Astrocyte (in vitro differentiated cells and primary cell): ENCODE measurements around the gene RAD51B. TPM values are rescaled to one million over a fixed set of nuclear protein-coding genes. Genes with fewer than 3 reads are reported as not detected.

Experiments used
- DNase-seq: peaks from one replicate; pipeline ENCODE4 v3.0.0-alpha.2; 2010; ENCODE audit warnings: low read depth
- FAIRE-seq: peaks from 2 replicates; lab custom pipeline; 2011; peaks lifted over from hg19 to GRCh38; lab: Jason Lieb, UNC
- H2AFZ ChIP-seq: 2 replicates; pipeline ENCODE4 v1.6.0; 2012; ENCODE audit warnings: low read depth, low read length, inconsistent platforms
- H3K27ac ChIP-seq: 2 replicates; pipeline ENCODE4 v1.5.1; 2011; ENCODE audit warnings: low read depth, low read length, inconsistent platforms
- H3K27me3 ChIP-seq: 2 replicates; pipeline ENCODE4 v1.6.0; 2011; ENCODE audit warnings: low read length, inconsistent platforms; ENCODE audit not compliant: insufficient read depth
- H3K36me3 ChIP-seq: 2 replicates; pipeline ENCODE4 v1.5.1; 2011; ENCODE audit warnings: low read length, inconsistent platforms; ENCODE audit not compliant: insufficient read depth
- H3K4me1 ChIP-seq: 2 replicates; pipeline ENCODE4 v1.5.1; 2011; ENCODE audit warnings: low read length, inconsistent platforms; ENCODE audit not compliant: insufficient read depth
- H3K4me2 ChIP-seq: 2 replicates; pipeline ENCODE4 v1.6.0; 2012; ENCODE audit warnings: low read length, inconsistent platforms
- H3K4me3 ChIP-seq: 2 replicates; pipeline ENCODE4 v1.5.1; 2011; ENCODE audit warnings: low read depth, mild to moderate bottlenecking, low read length, inconsistent platforms; ENCODE audit not compliant: insufficient read depth
- H3K79me2 ChIP-seq: 2 replicates; pipeline ENCODE4 v1.6.0; 2012; ENCODE audit warnings: mild to moderate bottlenecking, low read length, inconsistent platforms; ENCODE audit not compliant: insufficient read depth
- H3K9ac ChIP-seq: 2 replicates; pipeline ENCODE4 v1.6.0; 2012; ENCODE audit warnings: mild to moderate bottlenecking, low read length, inconsistent platforms
- H3K9me3 ChIP-seq: 2 replicates; pipeline ENCODE4 v1.5.1; 2012; ENCODE audit warnings: low read depth, mild to moderate bottlenecking, low read length, inconsistent platforms; ENCODE audit not compliant: insufficient read depth
- H4K20me1 ChIP-seq: 2 replicates; pipeline ENCODE4 v1.6.0; 2012; ENCODE audit warnings: low read length, inconsistent platforms; ENCODE audit not compliant: insufficient read depth
- H3K27ac Mint-ChIP-seq: one replicate; pipeline ENCODE4 v1.8.0; 2021; ENCODE audit warnings: mild to moderate bottlenecking, mixed read lengths; ENCODE audit not compliant: unreplicated experiment
- H3K27me3 Mint-ChIP-seq: one replicate; pipeline ENCODE4 v1.8.0; 2021; ENCODE audit warnings: low read depth, mixed read lengths; ENCODE audit not compliant: unreplicated experiment
- H3K36me3 Mint-ChIP-seq: one replicate; pipeline ENCODE4 v1.8.0; 2021; ENCODE audit warnings: low read depth, mixed read lengths; ENCODE audit not compliant: unreplicated experiment
- H3K4me1 Mint-ChIP-seq: one replicate; pipeline ENCODE4 v1.8.0; 2021; ENCODE audit warnings: low read depth, mixed read lengths; ENCODE audit not compliant: unreplicated experiment
- H3K4me3 Mint-ChIP-seq: one replicate; pipeline ENCODE4 v1.8.0; 2021; ENCODE audit warnings: mild to moderate bottlenecking, moderate library complexity, mixed read lengths; ENCODE audit not compliant: unreplicated experiment
- H3K9me3 Mint-ChIP-seq: one replicate; pipeline ENCODE4 v1.8.0; 2021; ENCODE audit warnings: mild to moderate bottlenecking, mixed read lengths; ENCODE audit not compliant: unreplicated experiment
- EZH2 ChIP-seq: IDR thresholded peaks from 2 replicates; pipeline ENCODE4 v1.6.1; 2012; ENCODE audit warnings: mild to moderate bottlenecking, low read length, inconsistent platforms; ENCODE audit not compliant: insufficient read depth
- total RNA-seq: library from RNA; stranded (reverse); gene quantifications from 2 replicates; pipeline ENCODE4 v1.2.1, GENCODE V29; 2021
- TF ChIP-seq, protein P1 (sequence below): IDR thresholded peaks from 2 replicates; pipeline ENCODE4 v1.5.1; 2011; ENCODE audit warnings: low read depth, mild to moderate bottlenecking, inconsistent platforms, low read length, moderate library complexity; ENCODE audit not compliant: insufficient read depth

Gene RAD51B
- total RNA-seq, 1 donor from 2014 or later = 10.8 TPM

DNA sequence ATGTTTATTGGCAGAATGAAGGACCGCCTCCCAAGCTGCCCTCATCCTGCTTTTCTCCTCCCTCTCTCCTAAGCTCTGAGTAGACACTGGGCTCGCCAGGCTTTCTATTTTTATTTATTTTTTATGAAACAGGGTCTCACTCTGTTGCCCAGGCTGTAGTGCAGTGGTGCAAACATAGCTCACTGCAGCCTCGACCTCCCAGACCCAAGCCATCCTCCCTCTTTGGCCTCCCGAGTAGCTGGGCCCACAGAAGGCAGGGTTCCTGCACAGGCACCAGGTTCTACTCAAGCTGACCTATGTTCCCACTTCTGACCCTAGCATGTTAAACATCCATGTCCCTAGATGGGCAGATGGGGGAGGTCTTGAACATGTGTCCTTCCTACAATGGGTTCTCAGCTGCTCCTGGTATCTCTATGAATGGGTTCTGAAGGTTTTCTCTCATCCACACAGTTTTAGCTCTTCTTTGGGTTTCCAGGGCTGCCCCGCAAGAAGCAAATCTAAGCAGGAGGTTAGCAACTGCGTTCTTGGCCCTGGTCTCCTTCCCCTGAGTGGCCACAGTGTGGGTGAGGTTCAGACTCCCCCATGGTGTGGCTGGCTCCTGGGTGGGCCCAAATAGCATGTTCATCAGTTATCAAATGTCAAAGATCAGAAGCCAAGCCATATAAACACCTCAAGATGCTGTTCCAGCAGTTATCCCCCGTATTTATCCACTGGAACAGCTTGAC, 805.9 kb downstream of the RAD51B start:
- Histone ChIP-seq H3K27me3 (no peaks in the 10 kb centered on the region), H3K27ac (no peak overlapping the region), H4K20me1 (no peaks in the 10 kb centered on the region), H3K4me1 (peaks cover 11% of the 10 kb centered on the region), H2AFZ (no peak overlapping the region), H3K9ac (no peak overlapping the region), H3K4me2 (no peak overlapping the region), H3K36me3 (no peaks in the 10 kb centered on the region), H3K4me3 (no peak overlapping the region), H3K9me3 (no peaks in the 10 kb centered on the region), H3K79me2 (no peaks in the 10 kb centered on the region)
- Mint-ChIP-seq H3K27me3 (peaks cover 4% of the 10 kb centered on the region), H3K9me3 (peaks cover 2% of the 10 kb centered on the region), H3K36me3 (peaks cover 2% of the 10 kb centered on the region), H3K4me3 (no peak overlapping the region), H3K4me1 (peaks cover 20% of the 10 kb centered on the region), H3K27ac (no peak overlapping the region)
- TF ChIP-seq EZH2 = no peak
- TF ChIP-seq, protein P1, sequence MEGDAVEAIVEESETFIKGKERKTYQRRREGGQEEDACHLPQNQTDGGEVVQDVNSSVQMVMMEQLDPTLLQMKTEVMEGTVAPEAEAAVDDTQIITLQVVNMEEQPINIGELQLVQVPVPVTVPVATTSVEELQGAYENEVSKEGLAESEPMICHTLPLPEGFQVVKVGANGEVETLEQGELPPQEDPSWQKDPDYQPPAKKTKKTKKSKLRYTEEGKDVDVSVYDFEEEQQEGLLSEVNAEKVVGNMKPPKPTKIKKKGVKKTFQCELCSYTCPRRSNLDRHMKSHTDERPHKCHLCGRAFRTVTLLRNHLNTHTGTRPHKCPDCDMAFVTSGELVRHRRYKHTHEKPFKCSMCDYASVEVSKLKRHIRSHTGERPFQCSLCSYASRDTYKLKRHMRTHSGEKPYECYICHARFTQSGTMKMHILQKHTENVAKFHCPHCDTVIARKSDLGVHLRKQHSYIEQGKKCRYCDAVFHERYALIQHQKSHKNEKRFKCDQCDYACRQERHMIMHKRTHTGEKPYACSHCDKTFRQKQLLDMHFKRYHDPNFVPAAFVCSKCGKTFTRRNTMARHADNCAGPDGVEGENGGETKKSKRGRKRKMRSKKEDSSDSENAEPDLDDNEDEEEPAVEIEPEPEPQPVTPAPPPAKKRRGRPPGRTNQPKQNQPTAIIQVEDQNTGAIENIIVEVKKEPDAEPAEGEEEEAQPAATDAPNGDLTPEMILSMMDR = no peak
- no peak for DNase-seq
- no peak for FAIRE-seq

DNA sequence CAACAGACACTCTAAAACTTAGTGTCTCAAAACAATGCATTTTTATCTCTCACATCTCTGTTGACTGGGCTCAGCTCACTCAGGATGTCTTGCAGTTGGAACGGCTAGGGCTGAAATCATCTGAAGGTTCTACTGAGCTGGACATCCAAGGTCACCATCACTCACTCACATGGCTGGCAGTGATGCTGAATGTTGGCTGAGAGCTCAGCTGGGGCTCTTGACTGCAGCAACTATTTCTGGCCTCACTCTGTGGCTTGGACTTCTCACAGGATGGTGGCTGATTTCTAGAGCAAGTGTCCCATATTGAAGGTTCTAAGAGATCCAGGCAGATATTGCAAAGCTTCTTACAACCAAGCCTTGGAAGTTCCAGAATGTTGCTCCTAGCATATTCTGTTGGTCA, 806.8 kb downstream of the RAD51B start:
- Histone ChIP-seq H3K36me3 (no peaks in the 10 kb centered on the region), H4K20me1 (no peaks in the 10 kb centered on the region), H3K79me2 (no peaks in the 10 kb centered on the region), H3K4me2 (no peak overlapping the region), H3K4me1 (peaks cover 11% of the 10 kb centered on the region), H2AFZ (no peak overlapping the region), H3K27ac (no peak overlapping the region), H3K9ac (no peak overlapping the region), H3K27me3 (no peaks in the 10 kb centered on the region), H3K4me3 (no peak overlapping the region), H3K9me3 (no peaks in the 10 kb centered on the region)
- DNase-seq = no peak
- Mint-ChIP-seq H3K36me3 (peaks cover 2% of the 10 kb centered on the region), H3K27me3 (peaks cover 4% of the 10 kb centered on the region), H3K9me3 (peaks cover 2% of the 10 kb centered on the region), H3K4me1 (peaks cover 13% of the 10 kb centered on the region), H3K27ac (no peak overlapping the region), H3K4me3 (no peak overlapping the region)
- no peak for FAIRE-seq
- TF ChIP-seq, protein P1 = no peak
- no peak for TF ChIP-seq EZH2
